GM13976 (cell line): ENCODE measurements around the gene HOXD9.

Source experiments
- DNase-seq: peaks from one replicate; pipeline ENCODE4 v3.0.0; 2012; ENCODE audit warnings: low spot score
- in situ Hi-C: fragments of 300-500 bp; cut with MboI; formaldehyde crosslinking; loops from one replicate; pipeline ENCODE4 v1.12.0; 2022; ENCODE audit warnings: low sequenced_read_pairs, mixed read lengths, inconsistent platforms; ENCODE audit not compliant: unreplicated experiment
- TF ChIP-seq, protein P1 (sequence below): IDR thresholded peaks from 2 replicates; pipeline ENCODE4 v1.5.1; 2012; ENCODE audit warnings: borderline replicate concordance, mild to moderate bottlenecking; ENCODE audit not compliant: insufficient read depth; ENCODE audit errors: extremely low read depth, missing control alignments, control extremely low read depth

The HOXD9 gene

GRCh38 chr2:176136374-176137251 is 14.1 kb downstream of the HOXD9 start:
- TF ChIP-seq, protein P1, sequence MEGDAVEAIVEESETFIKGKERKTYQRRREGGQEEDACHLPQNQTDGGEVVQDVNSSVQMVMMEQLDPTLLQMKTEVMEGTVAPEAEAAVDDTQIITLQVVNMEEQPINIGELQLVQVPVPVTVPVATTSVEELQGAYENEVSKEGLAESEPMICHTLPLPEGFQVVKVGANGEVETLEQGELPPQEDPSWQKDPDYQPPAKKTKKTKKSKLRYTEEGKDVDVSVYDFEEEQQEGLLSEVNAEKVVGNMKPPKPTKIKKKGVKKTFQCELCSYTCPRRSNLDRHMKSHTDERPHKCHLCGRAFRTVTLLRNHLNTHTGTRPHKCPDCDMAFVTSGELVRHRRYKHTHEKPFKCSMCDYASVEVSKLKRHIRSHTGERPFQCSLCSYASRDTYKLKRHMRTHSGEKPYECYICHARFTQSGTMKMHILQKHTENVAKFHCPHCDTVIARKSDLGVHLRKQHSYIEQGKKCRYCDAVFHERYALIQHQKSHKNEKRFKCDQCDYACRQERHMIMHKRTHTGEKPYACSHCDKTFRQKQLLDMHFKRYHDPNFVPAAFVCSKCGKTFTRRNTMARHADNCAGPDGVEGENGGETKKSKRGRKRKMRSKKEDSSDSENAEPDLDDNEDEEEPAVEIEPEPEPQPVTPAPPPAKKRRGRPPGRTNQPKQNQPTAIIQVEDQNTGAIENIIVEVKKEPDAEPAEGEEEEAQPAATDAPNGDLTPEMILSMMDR: no peak
- no peak for DNase-seq
- in situ Hi-C loops: loop anchor here (25.0 kb wide), 1 partner anchor 676 kb away; no protein-coding TSS in a partner anchor

GRCh38 chr2:176137252-176137580 is 14.7 kb downstream of the HOXD9 start:
- TF ChIP-seq, protein P1: no peak
- in situ Hi-C loops: loop anchor here (25.0 kb wide), 1 partner anchor 675 kb away; no protein-coding TSS in a partner anchor

DNA sequence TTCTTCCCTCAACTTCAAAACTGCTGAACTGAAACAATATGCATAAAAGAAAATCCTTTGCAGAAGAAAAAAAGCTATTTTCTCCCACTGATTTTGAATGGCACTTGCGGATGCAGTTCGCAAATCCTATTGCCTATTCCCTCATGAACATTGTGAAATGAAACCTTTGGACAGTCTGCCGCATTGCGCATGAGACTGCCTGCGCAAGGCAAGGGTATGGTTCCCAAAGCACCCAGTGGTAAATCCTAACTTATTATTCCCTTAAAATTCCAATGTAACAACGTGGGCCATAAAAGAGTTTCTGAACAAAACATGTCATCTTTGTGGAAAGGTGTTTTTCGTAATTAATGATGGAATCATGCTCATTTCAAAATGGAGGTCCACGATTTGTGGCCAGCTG is 15.4 kb downstream of the HOXD9 start:
- TF ChIP-seq, protein P1: no peak
- in situ Hi-C loops: loop anchor here (25.0 kb wide), 1 partner anchor 674 kb away; no protein-coding TSS in a partner anchor
- DNase-seq: no peak

More at GRCh38 chr2:176137252-176137580, 14.7 kb downstream of the HOXD9 start:
- no peak for DNase-seq

DNA sequence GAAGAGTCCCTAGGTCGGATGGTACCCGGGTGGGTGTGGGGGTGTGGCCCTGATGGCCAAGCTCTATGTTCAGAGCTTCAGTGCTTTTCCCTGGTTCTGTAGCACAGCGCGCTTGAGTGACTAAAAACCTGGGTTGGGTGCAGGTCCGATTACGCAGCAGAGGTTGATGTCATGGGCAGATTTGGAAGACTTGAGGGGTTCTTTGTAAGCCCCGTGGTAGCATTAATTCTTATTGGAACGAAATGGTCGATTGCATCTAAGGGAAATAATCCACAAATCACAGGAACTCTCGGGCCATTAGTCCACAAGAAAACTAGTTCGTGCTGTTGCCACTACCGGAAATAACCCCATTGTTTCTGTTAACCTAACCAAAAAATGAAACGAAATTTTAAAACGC is 16.0 kb downstream of the HOXD9 start:
- DNase-seq: no peak
- TF ChIP-seq, protein P1: no peak
- in situ Hi-C loops: loop anchor here (25.0 kb wide), 1 partner anchor 674 kb away; no protein-coding TSS in a partner anchor

DNA sequence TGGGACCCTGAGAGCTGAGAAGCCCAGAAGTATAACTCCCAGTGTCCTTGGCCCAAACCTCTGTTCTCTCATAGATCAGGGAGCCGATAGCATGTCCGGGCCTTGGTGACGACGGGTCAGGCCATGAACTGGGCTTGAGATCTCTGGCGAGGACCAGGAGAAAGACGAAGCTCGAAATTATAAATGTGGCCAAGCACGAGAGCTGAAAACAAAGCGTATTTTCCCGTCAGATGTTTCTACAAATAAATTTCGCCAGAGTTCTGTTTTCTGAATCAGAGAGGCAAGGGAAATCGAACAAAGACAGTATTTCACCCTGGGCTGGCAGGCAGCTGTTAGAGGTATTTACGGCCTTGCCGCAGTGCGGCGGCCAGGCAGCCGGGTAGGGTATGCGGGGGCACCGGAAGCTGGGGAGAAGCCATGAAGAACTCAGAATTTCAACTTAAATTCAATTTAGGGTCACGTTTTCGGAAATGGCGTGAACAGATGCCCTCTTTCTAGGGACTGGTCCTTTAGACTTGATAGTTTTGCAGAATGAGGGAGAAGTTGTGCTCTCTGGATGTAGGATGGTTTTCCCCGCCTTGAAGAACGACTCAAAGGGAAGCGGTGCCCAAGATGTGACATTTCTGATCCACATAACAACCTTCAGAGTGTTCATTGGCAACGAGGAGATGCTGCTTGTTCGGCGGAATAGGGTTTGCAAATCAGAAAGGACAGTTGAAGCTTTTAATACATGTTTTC is 16.6 kb downstream of the HOXD9 start:
- no peak for DNase-seq
- TF ChIP-seq, protein P1: no peak
- in situ Hi-C loops: loop anchor here (25.0 kb wide), 1 partner anchor 673 kb away; no protein-coding TSS in a partner anchor
